ENCODE results near the gene CLCF1.

The CLCF1 gene

GRCh38 chr11:67409781-67410368 is 36.5 kb upstream of the CLCF1 start:
- TF ChIP-seq, protein P1, sequence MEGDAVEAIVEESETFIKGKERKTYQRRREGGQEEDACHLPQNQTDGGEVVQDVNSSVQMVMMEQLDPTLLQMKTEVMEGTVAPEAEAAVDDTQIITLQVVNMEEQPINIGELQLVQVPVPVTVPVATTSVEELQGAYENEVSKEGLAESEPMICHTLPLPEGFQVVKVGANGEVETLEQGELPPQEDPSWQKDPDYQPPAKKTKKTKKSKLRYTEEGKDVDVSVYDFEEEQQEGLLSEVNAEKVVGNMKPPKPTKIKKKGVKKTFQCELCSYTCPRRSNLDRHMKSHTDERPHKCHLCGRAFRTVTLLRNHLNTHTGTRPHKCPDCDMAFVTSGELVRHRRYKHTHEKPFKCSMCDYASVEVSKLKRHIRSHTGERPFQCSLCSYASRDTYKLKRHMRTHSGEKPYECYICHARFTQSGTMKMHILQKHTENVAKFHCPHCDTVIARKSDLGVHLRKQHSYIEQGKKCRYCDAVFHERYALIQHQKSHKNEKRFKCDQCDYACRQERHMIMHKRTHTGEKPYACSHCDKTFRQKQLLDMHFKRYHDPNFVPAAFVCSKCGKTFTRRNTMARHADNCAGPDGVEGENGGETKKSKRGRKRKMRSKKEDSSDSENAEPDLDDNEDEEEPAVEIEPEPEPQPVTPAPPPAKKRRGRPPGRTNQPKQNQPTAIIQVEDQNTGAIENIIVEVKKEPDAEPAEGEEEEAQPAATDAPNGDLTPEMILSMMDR (IDR thresholded peaks at IDR 0.05; ENCODE audit: low read depth, low read length): no peak
- Histone ChIP-seq H3K4me1 (peaks cover 5% of the 10 kb centered on the region; the same call in 1 of the 2 replicates), H3K4me3 (ENCODE audit: low read depth, low read length) (no peak overlapping the region), H3K9me3 (no peaks in the 10 kb centered on the region), H3K36me3 (no peaks in the 10 kb centered on the region), H3K27me3 (no peaks in the 10 kb centered on the region)
- DNase-seq: no peak

DNA sequence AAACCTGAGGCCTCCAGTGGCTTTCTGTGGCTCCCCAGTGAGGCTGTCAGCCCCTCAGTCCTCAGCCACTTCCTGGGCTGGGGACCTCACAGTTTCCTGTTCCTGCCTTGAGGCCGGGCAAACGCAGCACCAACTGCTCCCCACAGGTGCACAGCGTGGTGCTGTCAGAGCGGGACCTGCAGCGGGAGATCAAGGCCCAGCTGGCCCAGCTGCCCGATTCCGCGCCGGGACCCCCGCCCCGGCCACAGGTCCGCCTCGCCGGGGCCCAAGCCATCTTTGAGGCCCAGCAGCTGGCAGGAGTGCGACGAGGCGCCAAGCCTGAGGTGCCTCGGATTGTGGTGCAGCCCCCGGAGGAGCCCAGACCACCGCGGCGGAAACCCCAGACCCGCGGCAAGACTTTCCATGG is 35.9 kb upstream of the CLCF1 start:
- Histone ChIP-seq H3K4me1 (peaks cover 5% of the 10 kb centered on the region; the same call in 1 of the 2 replicates), H3K36me3 (no peaks in the 10 kb centered on the region), H3K27me3 (no peaks in the 10 kb centered on the region), H3K9me3 (no peaks in the 10 kb centered on the region), H3K4me3 (ENCODE audit: low read depth, low read length) (no peak overlapping the region)
- no peak for DNase-seq
- TF ChIP-seq, protein P1 (IDR thresholded peaks at IDR 0.05; ENCODE audit: low read depth, low read length): no peak

- no peaks in the 10 kb centered on the region for H3K9me3 ChIP-seq
- DNase-seq: no peak
- H3K4me3 ChIP-seq (ENCODE audit: low read depth, low read length): no peak overlapping the region
- peaks cover 5% of the 10 kb centered on the region; the same call in 1 of the 2 replicates for H3K4me1 ChIP-seq
- no peaks in the 10 kb centered on the region for H3K36me3 ChIP-seq
- no peaks in the 10 kb centered on the region for H3K27me3 ChIP-seq
- TF ChIP-seq, protein P1 (IDR thresholded peaks at IDR 0.05; ENCODE audit: low read depth, low read length): no peak
Observed at GRCh38 chr11:67408437-67409200, 35.2 kb upstream of the CLCF1 start.

DNA sequence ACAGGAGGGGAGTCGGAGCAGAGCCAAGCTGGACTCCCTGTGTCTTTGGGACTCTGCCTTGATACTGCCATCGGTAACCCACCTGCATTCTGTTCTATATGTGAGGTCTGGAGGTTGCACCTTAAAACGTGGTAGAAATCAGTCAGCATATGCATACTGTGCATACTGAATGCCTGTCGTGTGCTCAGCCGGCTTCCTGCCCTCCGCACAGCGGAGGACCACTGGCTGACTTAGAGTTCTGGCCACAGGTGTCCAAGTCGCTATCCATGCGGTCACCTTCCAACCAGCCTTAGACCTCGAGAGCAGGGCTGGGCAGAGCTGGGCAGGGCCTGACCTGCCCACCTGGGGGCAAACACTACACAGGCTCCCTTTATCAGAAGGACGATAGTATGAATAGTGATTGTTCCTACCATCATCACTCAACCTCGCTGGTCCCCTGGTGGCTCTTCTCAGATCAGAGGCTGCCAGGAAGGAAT is 34.3 kb upstream of the CLCF1 start:
- Histone ChIP-seq H3K4me1 (peaks cover 5% of the 10 kb centered on the region; the same call in 1 of the 2 replicates), H3K4me3 (ENCODE audit: low read depth, low read length) (no peak overlapping the region), H3K27me3 (no peaks in the 10 kb centered on the region), H3K36me3 (no peaks in the 10 kb centered on the region), H3K9me3 (no peaks in the 10 kb centered on the region)
- DNase-seq: no peak
- TF ChIP-seq, protein P1 (IDR thresholded peaks at IDR 0.05; ENCODE audit: low read depth, low read length): no peak

GRCh38 chr11:67406969-67407687 is 33.7 kb upstream of the CLCF1 start:
- Histone ChIP-seq H3K4me1 (peaks cover 5% of the 10 kb centered on the region; the same call in 1 of the 2 replicates), H3K4me3 (ENCODE audit: low read depth, low read length) (no peak overlapping the region), H3K27me3 (no peaks in the 10 kb centered on the region), H3K36me3 (no peaks in the 10 kb centered on the region), H3K9me3 (no peaks in the 10 kb centered on the region)
- DNase-seq: no peak
- TF ChIP-seq, protein P1 (IDR thresholded peaks at IDR 0.05; ENCODE audit: low read depth, low read length): 0 out of 2 replicates have a peak, but pooled peaks have one; percentile 15

All from BE2C (cell line).